GM11168 (cell line): ENCODE results near the gene TBC1D24.

Source experiments
- in situ Hi-C: fragments of 300-500 bp; cut with MboI; formaldehyde crosslinking; loops from one replicate; pipeline ENCODE4 v1.12.0; 2022; ENCODE audit warnings: low sequenced_read_pairs; ENCODE audit not compliant: unreplicated experiment

Gene TBC1D24

GRCh38 chr16:2447920-2448583 lies 26.9 kb upstream of the TBC1D24 start:
- in situ Hi-C loops, result no loop called here

- in situ Hi-C loops, result no loop called here
Measured at GRCh38 chr16:2449118-2449517, 25.8 kb upstream of the TBC1D24 start.

GRCh38 chr16:2450535-2450934 lies 24.4 kb upstream of the TBC1D24 start:
- in situ Hi-C loops, result no loop called here

- in situ Hi-C loops, result no loop called here
Measured at GRCh38 chr16:2450975-2451381, 23.9 kb upstream of the TBC1D24 start.

- in situ Hi-C loops, result no loop called here
Measured at GRCh38 chr16:2451851-2452320, 23.0 kb upstream of the TBC1D24 start.

GRCh38 chr16:2452650-2453049 lies 22.3 kb upstream of the TBC1D24 start:
- in situ Hi-C loops, result no loop called here

GRCh38 chr16:2455081-2455845 lies 19.7 kb upstream of the TBC1D24 start:
- in situ Hi-C loops, result no loop called here

GRCh38 chr16:2456551-2457153 lies 18.3 kb upstream of the TBC1D24 start:
- in situ Hi-C loops, result no loop called here

GRCh38 chr16:2457267-2457666 lies 17.7 kb upstream of the TBC1D24 start:
- in situ Hi-C loops, result no loop called here

- in situ Hi-C loops, result no loop called here
Measured at GRCh38 chr16:2457946-2458345, 17.0 kb upstream of the TBC1D24 start.

GRCh38 chr16:2458887-2459646 lies 15.9 kb upstream of the TBC1D24 start:
- in situ Hi-C loops, result no loop called here

- in situ Hi-C loops, result no loop called here
Measured at GRCh38 chr16:2459647-2460390, 15.1 kb upstream of the TBC1D24 start, which contains the start of gene TEDC2. Gene TEDC2, plus strand, starts transcription at chr16:2460109. Its CDS starts 36 bp downstream, at chr16:2460145.

GRCh38 chr16:2460391-2460713 lies 14.6 kb upstream of the TBC1D24 start:
- in situ Hi-C loops, result no loop called here

- in situ Hi-C loops, result no loop called here
Measured at GRCh38 chr16:2460916-2461315, 14.0 kb upstream of the TBC1D24 start.

- in situ Hi-C loops, result no loop called here
Measured at GRCh38 chr16:2462031-2462866, 12.7 kb upstream of the TBC1D24 start.

- in situ Hi-C loops, result no loop called here
Measured at GRCh38 chr16:2464333-2464732, 10.6 kb upstream of the TBC1D24 start.

GRCh38 chr16:2465653-2466415 lies 9.1 kb upstream of the TBC1D24 start:
- in situ Hi-C loops, result no loop called here
